ENCODE data around the gene MIF.
"Not testable (repeated sequence)": the region's sequence is repeated elsewhere in the genome, so short reads cannot be mapped to it uniquely, and the experiment has no call there.

MIF gene

GRCh38 chr22:23878219-23878618, 16.0 kb upstream of the MIF start:
- DNase-seq: no peak

GRCh38 chr22:23882370-23882769, 11.8 kb upstream of the MIF start:
- no peak for DNase-seq

- DNase-seq: no peak
Measured at GRCh38 chr22:23883658-23884057, 10.5 kb upstream of the MIF start.

GRCh38 chr22:23884140-23884539, 10.0 kb upstream of the MIF start:
- DNase-seq: no peak

- DNase-seq: no peak
Measured at GRCh38 chr22:23888615-23889401, 5.4 kb upstream of the MIF start.

GRCh38 chr22:23889620-23890019, 4.6 kb upstream of the MIF start:
- DNase-seq: no peak

GRCh38 chr22:23891726-23892125, 2.5 kb upstream of the MIF start:
- no peak for DNase-seq

- DNase-seq: no peak
Measured at GRCh38 chr22:23892130-23892529, 2.1 kb upstream of the MIF start.

- DNase-seq: no peak
Measured at GRCh38 chr22:23892706-23893105, 1.5 kb upstream of the MIF start.

- DNase-seq: no peak
Measured at GRCh38 chr22:23893121-23893944, 850 bp upstream of the MIF start.

GRCh38 chr22:23894710-23895598, 771 bp downstream of the MIF start:
- peak; percentile 66 for DNase-seq

- no peak for DNase-seq
Measured at GRCh38 chr22:23895599-23896144, 1.5 kb downstream of the MIF start.

GRCh38 chr22:23896166-23896522, 2.0 kb downstream of the MIF start:
- no peak for DNase-seq

- no peak for DNase-seq
Measured at GRCh38 chr22:23896523-23897186, 2.5 kb downstream of the MIF start.

GRCh38 chr22:23897320-23897719, 3.1 kb downstream of the MIF start:
- no peak for DNase-seq

- no peak for DNase-seq
Measured at GRCh38 chr22:23898006-23898974, 4.1 kb downstream of the MIF start.

GRCh38 chr22:23899042-23899745, 5.0 kb downstream of the MIF start:
- no peak for DNase-seq

- DNase-seq: not testable (repeated sequence)
Measured at GRCh38 chr22:23900227-23900626, 6.0 kb downstream of the MIF start.

- no peak for DNase-seq
Measured at GRCh38 chr22:23901600-23901999, 7.4 kb downstream of the MIF start.

- DNase-seq: no peak
Measured at GRCh38 chr22:23903328-23903971, 9.3 kb downstream of the MIF start.

All from CD4-positive, alpha-beta T cell treated with Interleukin-4 for 4 hours (primary cell).